Fibroblast of skin of scalp (primary cell): ENCODE data around the gene ZDHHC4.
"Not testable (repeated sequence)": the region's sequence is repeated elsewhere in the genome, so short reads cannot be mapped to it uniquely, and the experiment has no call there.

Experiments
- DNase-seq: peaks from one replicate; pipeline ENCODE4 v3.0.0-alpha.2; 2013

ZDHHC4 gene

GRCh38 chr7:6607651-6608051 is 30.4 kb downstream of the ZDHHC4 start:
- DNase-seq, result no peak

GRCh38 chr7:6608081-6608480 is 30.8 kb downstream of the ZDHHC4 start:
- DNase-seq, result no peak

GRCh38 chr7:6608794-6609193 is 31.5 kb downstream of the ZDHHC4 start:
- DNase-seq, result no peak

- no peak for DNase-seq
Measured at GRCh38 chr7:6612819-6613218, 35.6 kb downstream of the ZDHHC4 start.

DNA sequence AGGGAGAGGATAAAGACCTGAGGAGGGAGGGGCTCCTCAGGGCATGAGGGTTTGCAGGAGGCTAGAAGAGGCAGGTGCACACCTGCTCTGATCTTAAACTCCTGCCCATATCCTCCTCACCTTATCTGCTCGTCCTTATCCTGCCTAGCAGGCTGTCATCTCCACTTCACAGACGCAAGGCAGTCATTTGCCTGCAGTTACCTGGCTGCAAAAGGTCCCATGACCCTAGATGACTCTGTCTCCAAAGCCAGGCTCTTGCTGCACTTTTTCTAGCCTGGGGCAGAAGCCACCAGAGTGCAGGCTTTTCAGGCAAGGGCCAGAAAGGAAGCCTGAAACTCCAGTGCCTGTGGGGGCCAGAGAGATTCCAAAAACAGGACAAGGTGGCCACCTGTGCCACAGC is 36.5 kb downstream of the ZDHHC4 start:
- no peak for DNase-seq

DNA sequence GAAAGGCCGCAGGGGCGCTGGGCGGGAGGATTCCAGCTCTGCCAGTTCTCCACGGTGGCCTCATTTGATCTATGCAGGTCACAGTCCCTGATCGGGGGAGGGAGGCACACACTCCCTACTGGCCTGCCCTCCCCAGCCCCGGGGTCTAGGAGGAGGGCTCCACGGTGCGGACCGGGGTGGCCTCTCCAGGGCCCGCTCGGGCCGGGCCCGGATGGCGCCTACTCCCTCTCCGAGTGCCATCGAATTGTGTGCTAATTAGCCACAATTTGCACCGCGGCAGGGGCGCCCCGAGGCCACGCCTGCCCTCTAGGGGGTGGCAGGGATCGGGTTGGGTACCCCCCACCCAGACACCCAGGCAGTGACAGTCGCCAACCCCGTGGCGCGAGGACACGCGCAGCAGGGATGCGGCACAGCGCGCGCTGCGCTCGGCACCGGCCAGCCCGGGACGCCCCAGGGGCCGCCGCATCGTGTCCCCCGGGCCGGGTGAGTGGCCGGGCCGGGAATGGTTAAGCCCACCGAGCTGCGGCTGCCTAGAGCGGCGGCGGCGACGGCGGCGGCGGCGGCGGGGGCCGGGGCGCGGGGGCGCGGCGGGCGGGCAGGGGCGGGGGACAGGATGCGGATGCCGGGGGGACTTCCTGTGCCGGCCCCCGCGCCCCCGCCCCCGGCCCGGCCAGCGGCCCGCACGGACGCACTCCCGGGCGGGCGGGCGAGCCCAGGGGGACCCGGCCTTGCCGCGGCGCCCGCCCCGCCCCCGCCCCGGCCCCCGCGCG is 37.9 kb downstream of the ZDHHC4 start, which contains the start of gene ZNF853:
TSS of gene ZNF853 (plus strand) at position 658 of the 770 bp plus-strand sequence. CDS start 565 bp downstream, outside the sequence.
- no peak for DNase-seq

- no peak for DNase-seq
Measured at GRCh38 chr7:6615723-6616555, 38.7 kb downstream of the ZDHHC4 start.

- no peak for DNase-seq
Measured at GRCh38 chr7:6616854-6617643, 39.8 kb downstream of the ZDHHC4 start.

DNA sequence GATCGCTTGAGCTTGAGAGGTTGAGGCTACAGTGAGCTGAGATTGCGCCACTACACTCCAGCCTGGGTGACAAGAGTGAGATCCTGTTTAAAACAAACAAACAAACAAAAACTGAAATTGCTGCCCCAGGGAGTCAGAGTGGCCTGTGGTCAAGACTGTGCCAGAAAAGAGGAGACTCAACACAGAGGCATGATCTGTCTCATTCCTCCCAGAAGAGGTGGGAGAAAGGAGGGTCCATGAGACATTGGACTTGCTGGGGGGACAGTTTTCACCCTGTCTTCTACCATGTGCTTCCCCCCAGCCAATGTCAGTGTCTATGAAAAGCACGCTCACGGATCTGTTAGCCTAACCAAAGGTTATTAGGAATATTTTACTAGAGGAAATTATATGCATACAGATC is 41.4 kb downstream of the ZDHHC4 start:
- no peak for DNase-seq

DNA sequence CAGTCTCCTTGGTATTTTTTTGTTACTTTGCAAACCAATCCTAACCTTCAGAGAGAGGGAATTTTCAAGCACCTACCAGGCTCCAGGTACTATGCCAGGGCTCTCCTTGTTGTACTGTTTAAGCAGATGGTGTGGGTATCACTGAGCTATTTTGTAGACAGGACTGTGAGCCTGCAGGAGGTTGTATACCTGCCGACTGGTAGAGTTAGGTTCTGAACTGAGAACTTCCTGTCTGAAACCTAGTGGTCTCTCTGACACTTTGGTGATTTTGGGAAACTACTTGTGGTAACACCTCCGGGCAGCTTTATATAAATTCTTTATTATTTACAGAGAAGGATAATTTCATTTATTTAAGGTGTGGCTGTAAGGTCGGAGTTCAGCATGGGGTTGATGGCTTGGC is 42.7 kb downstream of the ZDHHC4 start:
- DNase-seq, result no peak

DNA sequence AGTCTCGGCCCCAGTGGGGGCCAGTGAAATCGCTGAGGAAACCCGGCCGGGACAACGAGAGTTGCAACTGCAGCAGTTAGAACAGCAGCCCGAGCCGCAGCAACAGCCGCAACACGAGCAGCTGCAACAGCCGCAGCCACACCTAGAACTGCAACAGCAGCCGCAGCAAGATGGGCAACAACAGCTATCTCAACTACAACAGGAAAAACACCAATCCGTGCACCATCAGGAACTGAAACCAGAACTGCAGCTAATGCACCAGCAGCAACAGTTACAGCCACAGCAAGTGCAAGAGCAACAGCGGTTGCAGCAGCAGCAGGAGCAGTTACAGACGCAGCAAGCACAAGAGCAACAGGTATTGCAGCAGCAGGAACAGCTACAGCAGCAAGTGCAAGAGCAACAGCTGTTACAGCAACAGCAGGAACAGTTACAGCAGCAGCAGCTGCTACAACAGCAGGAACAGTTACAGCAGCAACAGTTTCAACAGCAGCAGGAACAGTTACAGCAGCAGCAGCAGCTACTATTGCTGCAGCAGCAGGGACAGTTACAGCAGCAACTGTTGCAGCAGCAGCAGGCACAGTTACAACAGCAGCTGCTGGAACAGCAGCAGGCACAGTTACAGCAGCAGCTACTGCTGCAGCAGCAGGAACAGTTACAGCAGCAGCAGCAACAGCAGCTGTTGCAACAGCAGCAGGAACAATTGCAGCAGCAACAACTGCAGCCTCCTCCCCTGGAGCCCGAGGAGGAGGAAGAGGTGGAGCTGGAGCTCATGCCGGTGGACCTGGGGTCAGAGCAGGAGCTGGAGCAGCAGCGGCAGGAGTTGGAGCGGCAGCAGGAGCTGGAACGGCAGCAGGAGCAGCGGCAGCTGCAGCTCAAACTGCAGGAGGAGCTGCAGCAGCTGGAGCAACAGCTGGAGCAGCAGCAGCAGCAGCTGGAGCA is 44.2 kb downstream of the ZDHHC4 start:
- no peak for DNase-seq

- DNase-seq, result no peak
Measured at GRCh38 chr7:6622134-6622710, 45.0 kb downstream of the ZDHHC4 start.

GRCh38 chr7:6623589-6624245 is 46.5 kb downstream of the ZDHHC4 start:
- DNase-seq, result no peak

DNA sequence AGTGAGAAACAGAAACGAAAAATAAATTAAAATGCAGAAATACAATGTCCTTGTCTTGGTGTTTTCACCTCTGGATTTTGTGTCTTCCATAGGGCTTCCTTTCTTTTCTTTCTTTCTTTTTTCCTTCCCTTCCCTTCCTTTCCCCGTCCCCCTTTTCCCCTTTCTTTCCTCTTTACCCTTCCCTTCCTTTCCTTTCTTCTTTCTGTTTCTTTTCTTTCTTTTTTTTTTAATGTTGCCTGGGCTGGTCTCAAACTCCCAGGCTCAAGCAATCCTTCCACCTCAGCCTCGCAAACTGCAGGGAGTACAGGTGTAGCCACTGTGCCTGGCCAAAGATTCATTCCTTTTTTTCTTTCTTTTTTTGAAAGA is 47.0 kb downstream of the ZDHHC4 start:
- DNase-seq, result no peak

DNA sequence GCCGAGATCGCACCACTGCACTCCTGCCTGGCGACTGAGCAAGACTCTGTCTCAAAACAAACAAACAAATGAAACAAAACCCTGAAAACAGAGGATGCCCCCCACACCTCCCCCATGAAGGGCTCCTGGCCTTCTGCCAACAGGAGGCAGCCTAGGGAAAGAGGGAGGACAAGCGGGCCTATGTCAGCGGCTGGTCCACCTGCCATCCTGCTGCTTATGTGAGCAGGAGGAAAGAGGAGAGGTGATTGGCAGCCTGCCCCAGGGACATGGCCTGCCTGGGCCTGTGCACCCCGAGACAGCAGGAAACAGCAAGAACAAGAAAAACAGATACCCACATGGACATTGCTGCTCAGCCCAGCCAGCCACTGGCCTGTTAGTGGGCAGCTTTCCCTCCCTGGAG is 50.8 kb downstream of the ZDHHC4 start:
- no peak for DNase-seq

- DNase-seq, result no peak
Measured at GRCh38 chr7:6630007-6630849, 53.0 kb downstream of the ZDHHC4 start.

- no peak for DNase-seq
Measured at GRCh38 chr7:6631605-6632004, 54.4 kb downstream of the ZDHHC4 start.

DNA sequence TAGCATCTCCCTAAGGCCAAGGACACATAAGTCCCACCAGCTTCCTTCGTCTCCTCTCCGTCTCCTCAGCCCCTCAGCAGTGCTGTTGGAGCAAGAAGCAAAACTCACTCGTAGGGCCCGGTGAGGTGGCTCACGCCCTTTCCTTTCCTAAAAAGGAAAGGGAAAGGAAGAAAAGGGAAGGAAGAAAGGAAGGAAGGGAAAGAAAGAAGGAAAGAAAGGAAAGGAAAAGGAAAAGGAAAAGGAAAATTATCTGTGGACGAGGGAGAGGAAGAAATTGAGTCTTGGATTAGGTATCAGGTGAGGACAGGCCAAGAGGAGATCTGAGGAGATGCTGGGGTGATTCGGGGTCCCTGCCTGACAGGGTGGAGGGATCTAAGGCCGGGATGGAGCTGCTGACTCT is 56.8 kb downstream of the ZDHHC4 start:
- DNase-seq, result no peak

DNA sequence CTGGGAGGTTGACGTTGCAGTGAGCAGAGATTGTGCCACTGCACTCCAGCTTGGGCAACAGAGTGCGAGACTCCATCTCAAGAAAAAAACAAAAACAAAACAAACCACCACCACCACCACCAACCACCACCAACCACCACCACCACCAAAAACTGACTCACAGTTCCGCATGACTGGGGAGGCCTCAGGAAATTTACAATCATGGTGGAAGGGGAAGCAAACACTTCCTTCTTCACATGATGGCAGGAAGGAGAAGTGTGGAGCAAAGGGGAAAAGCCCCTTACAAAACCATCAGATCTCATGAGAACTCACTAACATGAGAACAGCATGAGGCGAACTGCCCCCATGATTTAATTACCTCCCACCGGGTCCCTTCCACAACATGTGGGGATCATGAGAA is 57.7 kb downstream of the ZDHHC4 start:
- DNase-seq, result not testable (repeated sequence)
